22Rv1 (cell line): Measurements from ENCODE around the gene ATP2C1.

Source experiments
- CTCF ChIP-seq: fragments of 450-650 bp; IDR thresholded peaks from 2 replicates; pipeline ENCODE4 v1.5.1; 2017; ENCODE audit warnings: mild to moderate bottlenecking
- ZFX ChIP-seq: fragments of 450-650 bp; IDR thresholded peaks from 2 replicates; pipeline ENCODE4 v1.6.1; 2017; ENCODE audit warnings: antibody characterized with exemption, borderline replicate concordance

- TF ChIP-seq CTCF (no peak), ZFX (no peak)
These were observed 40.7 kb downstream of the ATP2C1 start for GRCh38 chr3:130934442-130935089.
